K562 (cell line): ENCODE data around the gene AHSP. TPM values are rescaled to one million over a fixed set of nuclear protein-coding genes. Genes with fewer than 3 reads are reported as not detected.
"Not testable (repeated sequence)": the region's sequence is repeated elsewhere in the genome, so short reads cannot be mapped to it uniquely, and the experiment has no call there.

Experiments used
- ATAC-seq: fragments of 200-7000 bp; cut with Tn5 transposase; 3 replicates; pipeline ENCODE4 v1.9.1; 2020; ENCODE audit warnings: moderate library complexity
- BruUV-seq: library from RNA; stranded (reverse); fragments of 400-500 nt; replicated peaks from 2 replicates; lab custom pipeline; 2021; lab: Mats Ljungman, UMichigan
- CTCF ChIA-PET: fragments of 300-600 bp; formaldehyde crosslinking; extraction: SDS; loops from one replicate; lab custom pipeline; 2021; ENCODE audit warnings: low intra/inter-chr PET ratio; lab: Yijun Ruan, JAX
- POLR2A ChIA-PET: fragments of 300-600, 350-650 bp; sonication (Branson Sonifier 250); formaldehyde crosslinking; extraction: SDS; loops from one replicate; lab custom pipeline; 2021; ENCODE audit warnings: antibody characterized with exemption, inconsistent platforms; lab: Yijun Ruan, JAX
- DNase-seq, 4 experiments: peaks; one replicate each; pipeline versions ENCODE4 v3.0.0 to v3.0.0-alpha.2; 2011 to 2018; ENCODE audit warnings: low spot score in 3 of 4, mixed read lengths in 3 of 4; ENCODE audit errors: extremely low read depth in 1 of 4
- FAIRE-seq: peaks from 2 replicates; lab custom pipeline; 2011; peaks lifted over from hg19 to GRCh38; lab: Jason Lieb, UNC
- H2AFZ ChIP-seq: 2 replicates; pipeline ENCODE4 v1.6.0; 2011; ENCODE audit warnings: low read depth, low read length, control low read depth, inconsistent platforms
- H3K27ac ChIP-seq: fragments of 200-600 bp; 3 replicates; pipeline ENCODE4 v1.8.0; 2011; ENCODE audit warnings: low read depth, mild to moderate bottlenecking, control low read depth, inconsistent platforms, low read length, moderate library complexity, mixed read lengths; ENCODE audit errors: extremely low read depth
- H3K27me3 ChIP-seq, 2 experiments: fragments of 300-600 bp in 1 of 2; 2 replicates in 1 of 2; 3 replicates in 1 of 2; pipeline versions ENCODE4 v1.6.0 to v1.8.0; 2011; ENCODE audit warnings: inconsistent platforms in 2 of 2, low read length in 2 of 2, mild to moderate bottlenecking in 1 of 2, mixed read lengths in 1 of 2, moderate library complexity in 1 of 2; ENCODE audit not compliant: control insufficient read depth in 2 of 2, insufficient read depth in 2 of 2
- H3K36me3 ChIP-seq: fragments of 300-600 bp; 3 replicates; pipeline ENCODE4 v1.8.0; 2011; ENCODE audit warnings: mild to moderate bottlenecking, low read length, inconsistent platforms; ENCODE audit not compliant: control insufficient read depth, insufficient read depth
- H3K4me1 ChIP-seq, 2 experiments: fragments of 200-600 bp in 1 of 2; replicated peaks in 1 of 2; 2 replicates in 1 of 2; 3 replicates in 1 of 2; pipeline versions ENCODE4 v1.5.1 to v1.8.0; 2011; ENCODE audit warnings: inconsistent platforms in 2 of 2, low read length in 2 of 2, mild to moderate bottlenecking in 1 of 2, mixed read lengths in 1 of 2, moderate library complexity in 1 of 2; ENCODE audit not compliant: control insufficient read depth in 2 of 2, insufficient read depth in 2 of 2
- H3K4me2 ChIP-seq: 2 replicates; pipeline ENCODE4 v1.6.1; 2011; ENCODE audit warnings: low read length, control low read depth, inconsistent platforms, mixed read lengths; ENCODE audit not compliant: insufficient read depth
- H3K4me3 ChIP-seq: fragments of 200-600 bp; sonication (generic), shearing (Covaris generic); 2 replicates; pipeline ENCODE4 v1.5.1; 2016; ENCODE audit warnings: control low read depth, inconsistent platforms
- H3K79me2 ChIP-seq: fragments of 200-600 bp; 3 replicates; pipeline ENCODE4 v1.8.0; 2011; ENCODE audit warnings: low read length, inconsistent platforms; ENCODE audit not compliant: control insufficient read depth, insufficient read depth
- H3K9ac ChIP-seq, 2 experiments: 2 replicates each; pipeline versions ENCODE4 v1.6.0 to v1.6.1; 2011; ENCODE audit warnings: low read depth in 2 of 2, low read length in 2 of 2, control low read depth in 1 of 2, inconsistent platforms in 1 of 2, mild to moderate bottlenecking in 1 of 2, mixed read lengths in 1 of 2; ENCODE audit not compliant: insufficient read depth in 1 of 2
- H3K9me1 ChIP-seq: one replicate; pipeline ENCODE4 v1.6.0; 2011; ENCODE audit warnings: inconsistent platforms, mild to moderate bottlenecking, low read length, moderate library complexity; ENCODE audit not compliant: control insufficient read depth, insufficient read depth
- H3K9me3 ChIP-seq: replicated peaks from 2 replicates; pipeline ENCODE4 v1.5.1; 2011; ENCODE audit warnings: low read depth, low read length, inconsistent platforms; ENCODE audit not compliant: control insufficient read depth, insufficient read depth
- H4K20me1 ChIP-seq: replicated peaks from 2 replicates; pipeline ENCODE4 v1.6.1; 2011; ENCODE audit warnings: low read length, inconsistent platforms, mixed read lengths; ENCODE audit not compliant: control insufficient read depth, insufficient read depth
- CBX5 ChIP-seq: IDR thresholded peaks from 2 replicates; pipeline ENCODE4 v1.6.1; 2014; ENCODE audit warnings: low read depth, borderline replicate concordance
- IFI16 ChIP-seq: fragments of 250-450 bp; sonication (Bioruptor Pico); IDR thresholded peaks from 2 replicates; pipeline ENCODE4 v2.1.2; 2022; ENCODE audit warnings: mild to moderate bottlenecking, inconsistent platforms
- TRIM24 ChIP-seq, 2 experiments: fragments of 450-650 bp; IDR thresholded peaks; 2 replicates each; pipeline ENCODE4 v1.6.1; 2016
- TRIM28 ChIP-seq: fragments of 450-650 bp; IDR thresholded peaks from 2 replicates; pipeline ENCODE4 v1.6.1; 2017
- XRCC3 ChIP-seq: fragments of 450-650 bp; IDR thresholded peaks from 2 replicates; pipeline ENCODE4 v1.6.1; 2017; ENCODE audit warnings: mild to moderate bottlenecking, moderate library complexity
- ZNF184 ChIP-seq: sonication (generic); formaldehyde crosslinking; IDR thresholded peaks from 2 replicates; pipeline ENCODE4 v1.5.0; 2020; ENCODE audit warnings: missing genetic modification reagents
- ZNF280A ChIP-seq: fragments of 450-650 bp; IDR thresholded peaks from 2 replicates; pipeline ENCODE4 v1.6.1; 2018; ENCODE audit warnings: mild to moderate bottlenecking, low read depth; ENCODE audit not compliant: partially characterized antibody
- ZNF436 ChIP-seq: fragments of 250-450, 450-650 bp; sonication (Bioruptor Pico); formaldehyde crosslinking; IDR thresholded peaks from 2 replicates; pipeline ENCODE4 v1.7.0; 2020; ENCODE audit warnings: mild to moderate bottlenecking
- WGBS: fragments of 100-300 bp; shearing (Covaris generic); methylation state at CpG from one replicate; pipeline ENCODE4 v1.1.6; 2016; ENCODE audit warnings: low coverage, mixed read lengths; ENCODE audit not compliant: insufficient coverage; ENCODE audit errors: missing lambda C conversion rate; 5-methylcytosine and 5-hydroxymethylcytosine counted together
- in situ Hi-C: fragments of 300-500 bp; cut with MboI; formaldehyde crosslinking; loops from 4 replicates; pipeline ENCODE4 v1.15.0; 2018; ENCODE audit warnings: inconsistent platforms, mixed read lengths
- intact Hi-C: fragments of 100-400 bp; cut with micrococcal nuclease; formaldehyde crosslinking; loops from 2 replicates; pipeline ENCODE4 v1.14.2; 2022
- polyA plus RNA-seq, 8 experiments: library from polyadenylated mRNA; depleted of rRNA in 4 of 8; stranded (reverse) in 5 of 8; unstranded in 3 of 8; fragments of >200 nt; fragmentation: Nextera tagmentation in 2 of 8; fragmentation: Illumina TruSeq in 1 of 8; extraction: Ambion mirVana in 2 of 8; extraction: Trizol in 1 of 8; gene quantifications; 2 replicates each; pipeline versions ENCODE4 v1.2.1 to v1.2.3, GENCODE V29; 2011 to 2014; ENCODE audit warnings: inconsistent platforms in 1 of 8, missing spikeins in 1 of 8
- total RNA-seq, 7 experiments: library from RNA; depleted of rRNA in 6 of 7; stranded (reverse); fragments of >200 nt in 6 of 7; fragmentation: Illumina TruSeq in 2 of 7; extraction: Trizol in 2 of 7; gene quantifications; 2 replicates each; pipeline versions ENCODE4 v1.2.1 to v1.2.3, GENCODE V29; 2011 to 2021; ENCODE audit warnings: low replicate concordance in 1 of 7

The AHSP gene
- total and polyA plus RNA-seq, 9 of the 15 experiments (the other 6 are each of a cell fraction or from before 2014, with no cell fraction given), result 6.6 to 99.1 (median 25.8) TPM

- H3K4me2 ChIP-seq, H3K27ac ChIP-seq, H3K79me2 ChIP-seq, H3K9me1 ChIP-seq, CTCF ChIA-PET, H4K20me1 ChIP-seq, H3K9me3 ChIP-seq, H3K27me3 ChIP-seq, BruUV-seq, intact Hi-C loops, FAIRE-seq, H2AFZ ChIP-seq, in situ Hi-C loops, ATAC-seq, H3K36me3 ChIP-seq, H3K4me3 ChIP-seq, DNase-seq, H3K9ac ChIP-seq: not testable (repeated sequence)
- H3K4me1 ChIP-seq, result peaks cover 7 to 16% of the 10 kb centered on the region in 2 experiments; a peak in 3 of 5 replicates
- 8% methylated on average over 4 of the region's 4 CpGs for WGBS
- POLR2A ChIA-PET, result interaction anchor here (1.5 kb wide), 1 partner anchor 11 kb away, joined by 3 read pairs; no protein-coding TSS in a partner anchor
Observed at GRCh38 chr16:31539762-31540161, 12.1 kb downstream of the AHSP start.

GRCh38 chr16:31542763-31543162 lies 15.1 kb downstream of the AHSP start:
- POLR2A ChIA-PET, result no interaction called here
- no TSS peak for BruUV-seq
- H3K27me3 ChIP-seq, result no peaks in the 10 kb centered on the region
- H3K79me2 ChIP-seq, result no peaks in the 10 kb centered on the region
- no peaks in the 10 kb centered on the region for H4K20me1 ChIP-seq
- no peak overlapping the region for H3K4me2 ChIP-seq
- DNase-seq (no peak), FAIRE-seq (no peak), ATAC-seq (no peak)
- no peak overlapping the region for H3K27ac ChIP-seq
- 10% methylated on average over 4 of the region's 4 CpGs for WGBS
- no peaks in the 10 kb centered on the region for H3K9me1 ChIP-seq
- H3K36me3 ChIP-seq, result no peaks in the 10 kb centered on the region
- H2AFZ ChIP-seq, result no peak overlapping the region
- TF ChIP-seq ZNF436 (CRISPR knock-in tag), result no peak
- peak; percentile 31; the same call in 1 of the 2 replicates for TF ChIP-seq CBX5
- peak in 1 of 2 experiments; percentile 48; a peak in 1 of 4 replicates for TF ChIP-seq TRIM24 (IDR thresholded peaks at IDR 0.05)
- no peak for TF ChIP-seq IFI16 (CRISPR knock-in tag)
- TF ChIP-seq ZNF184 (CRISPR knock-in tag), result no peak
- peak; percentile 93 for TF ChIP-seq TRIM28
- peak; percentile 70; the same call in 1 of the 2 replicates for TF ChIP-seq XRCC3
- peak; percentile 79 for TF ChIP-seq ZNF280A
- no peak overlapping the region for H3K9ac ChIP-seq
- intact Hi-C loops (no loop called here), in situ Hi-C loops (no loop called here)
- CTCF ChIA-PET, result no interaction called here
- H3K4me3 ChIP-seq, result no peak overlapping the region
- H3K4me1 ChIP-seq, result no peaks in the 10 kb centered on the region
- peaks cover 11% of the 10 kb centered on the region for H3K9me3 ChIP-seq
